ENCODE data around the gene PPP1R7. TPM values are rescaled to one million over a fixed set of nuclear protein-coding genes. Genes with fewer than 3 reads are reported as not detected.

Gene PPP1R7
- total RNA-seq, 1 experiment from 2014 or later = 45.4 TPM

- intact Hi-C loops (cut with micrococcal nuclease) = no loop called here
- H3K9ac ChIP-seq (ENCODE audit: low read length) = no peak overlapping the region
- H3K4me3 ChIP-seq (replicated peaks in 1 of 2; ENCODE audit: low read depth in 1 of 2, low read length in 2 of 2) = no peak overlapping the region
- H3K9me3 ChIP-seq (ENCODE audit: control insufficient read depth in 1 of 2, insufficient read depth in 1 of 2, low read depth in 1 of 2, low read length in 2 of 2) = no peaks in the 10 kb centered on the region
- H3K27me3 ChIP-seq (ENCODE audit: insufficient read depth, low read length) = no peaks in the 10 kb centered on the region
- POLR2A ChIA-PET = no interaction called here
- RAD21 ChIA-PET (ENCODE audit: low non-redundant PET in 1 of 2, low total read pairs in 2 of 2, uncharacterized antibody in 2 of 2, unreplicated experiment in 2 of 2) = interaction anchor here in 1 of 2 experiments (0.7 kb wide), 1 partner anchor 22 kb away, joined by 3 read pairs; no protein-coding TSS in a partner anchor
- peaks cover 0 to 2% of the 10 kb centered on the region in 2 experiments; a peak in 1 of 4 replicates for H3K36me3 ChIP-seq (ENCODE audit: control insufficient read depth in 1 of 2, insufficient read depth in 2 of 2, low read length in 2 of 2)
- no peaks in the 10 kb centered on the region for H3K9me2 ChIP-seq (ENCODE audit: insufficient read depth)
- no peak overlapping the region for H2AFZ ChIP-seq (ENCODE audit: low read depth, low read length, poor library complexity, severe bottlenecking)
- TF ChIP-seq CBX3 (IDR thresholded peaks at IDR 0.05; ENCODE audit: low read depth) = no peak
- TF ChIP-seq MAX (IDR thresholded peaks at IDR 0.05) = no peak
- no peak for TF ChIP-seq CTCF (IDR thresholded peaks at IDR 0.05 in 2 of 3, conservative IDR thresholded peaks at IDR 0.05 in 1 of 3; ENCODE audit: borderline replicate concordance in 1 of 3, insufficient read depth in 1 of 3, low read depth in 2 of 3, low read length in 2 of 3)
- TF ChIP-seq SP1 (IDR thresholded peaks at IDR 0.05; ENCODE audit: low read depth) = no peak
- no peak for TF ChIP-seq FOSL1 (IDR thresholded peaks at IDR 0.05; ENCODE audit: low read depth)
- TF ChIP-seq SIN3A (IDR thresholded peaks at IDR 0.05; ENCODE audit: low read depth) = no peak
- TF ChIP-seq TCF7L2 (IDR thresholded peaks at IDR 0.05; ENCODE audit: borderline replicate concordance, extremely low read depth, insufficient read depth, insufficient read length) = no peak
- no TSS peak for BruUV-seq (replicated peaks)
- DNase-seq (ENCODE audit: low read depth, low spot score) (no peak), ATAC-seq (no peak)
- no peak overlapping the region for H3K4me2 ChIP-seq (ENCODE audit: low read length)
- CTCF ChIA-PET = no interaction called here
- H3K27ac ChIP-seq (ENCODE audit: low read depth, low read length) = no peak overlapping the region
- peaks cover 0 to 6% of the 10 kb centered on the region in 2 experiments; a peak in 1 of 4 replicates for H3K4me1 ChIP-seq (ENCODE audit: control insufficient read depth in 1 of 2, insufficient read depth in 2 of 2, low read length in 2 of 2)
- H4K20me1 ChIP-seq (ENCODE audit: insufficient read depth) = no peaks in the 10 kb centered on the region
- no peaks in the 10 kb centered on the region for H3K79me2 ChIP-seq (ENCODE audit: insufficient read depth, low read length)
These were observed 24.6 kb upstream of the PPP1R7 start for GRCh38 chr2:241125626-241126025.

GRCh38 chr2:241126201-241126611 lies 24.1 kb upstream of the PPP1R7 start:
- Histone ChIP-seq H3K4me1 (ENCODE audit: control insufficient read depth in 1 of 2, insufficient read depth in 2 of 2, low read length in 2 of 2) (peaks cover 0 to 6% of the 10 kb centered on the region in 2 experiments; a peak in 1 of 4 replicates), H3K36me3 (ENCODE audit: control insufficient read depth in 1 of 2, insufficient read depth in 2 of 2, low read length in 2 of 2) (no peaks in the 10 kb centered on the region; a peak in 1 of 4 replicates), H2AFZ (ENCODE audit: low read depth, low read length, poor library complexity, severe bottlenecking) (no peak overlapping the region), H3K79me2 (ENCODE audit: insufficient read depth, low read length) (no peaks in the 10 kb centered on the region), H3K9ac (ENCODE audit: low read length) (no peak overlapping the region), H3K9me2 (ENCODE audit: insufficient read depth) (no peaks in the 10 kb centered on the region), H4K20me1 (ENCODE audit: insufficient read depth) (no peaks in the 10 kb centered on the region), H3K9me3 (ENCODE audit: control insufficient read depth in 1 of 2, insufficient read depth in 1 of 2, low read depth in 1 of 2, low read length in 2 of 2) (no peaks in the 10 kb centered on the region), H3K27me3 (ENCODE audit: insufficient read depth, low read length) (no peaks in the 10 kb centered on the region), H3K4me3 (replicated peaks in 1 of 2; ENCODE audit: low read depth in 1 of 2, low read length in 2 of 2) (no peak overlapping the region), H3K4me2 (ENCODE audit: low read length) (no peak overlapping the region), H3K27ac (ENCODE audit: low read depth, low read length) (no peak overlapping the region)
- no peak for DNase-seq (ENCODE audit: low read depth, low spot score)
- RAD21 ChIA-PET (ENCODE audit: low non-redundant PET in 1 of 2, low total read pairs in 2 of 2, uncharacterized antibody in 2 of 2, unreplicated experiment in 2 of 2) = no interaction called here
- intact Hi-C loops (cut with micrococcal nuclease) = no loop called here
- CTCF ChIA-PET = no interaction called here
- no peak for ATAC-seq
- POLR2A ChIA-PET = no interaction called here
- BruUV-seq (replicated peaks) = no TSS peak
- TF ChIP-seq ZNF274 (IDR thresholded peaks at IDR 0.05; ENCODE audit: low read depth, low read length) = no peak
- no peak for TF ChIP-seq EZH2 (IDR thresholded peaks at IDR 0.05)
- TF ChIP-seq POLR2A (IDR thresholded peaks at IDR 0.05; ENCODE audit: borderline replicate concordance, extremely low read depth, insufficient read depth, insufficient read length) = no peak
- TF ChIP-seq MAX (IDR thresholded peaks at IDR 0.05) = no peak
- no peak for TF ChIP-seq REST (IDR thresholded peaks at IDR 0.05; ENCODE audit: low read depth)
- no peak for TF ChIP-seq CEBPB (IDR thresholded peaks at IDR 0.05; ENCODE audit: low read depth)
- no peak for TF ChIP-seq FOSL1 (IDR thresholded peaks at IDR 0.05; ENCODE audit: low read depth)

Measured in HCT116 (cell line).